ENCODE measurements around the gene WDPCP. TPM values are rescaled to one million over a fixed set of nuclear protein-coding genes. Genes with fewer than 3 reads are reported as not detected.
A peak's percentile ranks its signal among the peaks of the same experiment; 100 is the strongest.
"Not testable (repeated sequence)": the region's sequence is repeated elsewhere in the genome, so short reads cannot be mapped to it uniquely, and the experiment has no call there.

Gene WDPCP
- total RNA-seq, 1 donor from 2014 or later: 16.0 TPM

- ATAC-seq (no peak), DNase-seq (no peak)
- intact Hi-C loops (cut with micrococcal nuclease): no loop called here
Observed at GRCh38 chr2:63591566-63592175, 3.4 kb upstream of the WDPCP start.

GRCh38 chr2:63590626-63591408 is 2.5 kb upstream of the WDPCP start:
- peak; percentile 33 for DNase-seq
- ATAC-seq: peak; percentile 51
- intact Hi-C loops (cut with micrococcal nuclease): no loop called here

GRCh38 chr2:63589148-63589958 is 1.1 kb upstream of the WDPCP start:
- DNase-seq (no peak), ATAC-seq (peak; percentile 22)
- intact Hi-C loops (cut with micrococcal nuclease): no loop called here

GRCh38 chr2:63587814-63588384 is 378 bp downstream of the WDPCP start:
- intact Hi-C loops (cut with micrococcal nuclease): no loop called here
- ATAC-seq: no peak
- DNase-seq: no peak

- no peak for ATAC-seq
- no peak for DNase-seq
- intact Hi-C loops (cut with micrococcal nuclease): no loop called here
Observed at GRCh38 chr2:63582873-63583272, 5.4 kb downstream of the WDPCP start.

- peak; percentile 37 for DNase-seq
- intact Hi-C loops (cut with micrococcal nuclease): no loop called here
- peak; percentile 95 for ATAC-seq
Observed at GRCh38 chr2:63581298-63581961, 6.8 kb downstream of the WDPCP start.

- DNase-seq: no peak
- intact Hi-C loops (cut with micrococcal nuclease): no loop called here
- ATAC-seq: no peak
Observed at GRCh38 chr2:63580651-63581297, 7.5 kb downstream of the WDPCP start.

- DNase-seq (no peak), ATAC-seq (no peak)
- intact Hi-C loops (cut with micrococcal nuclease): no loop called here
Observed at GRCh38 chr2:63578767-63579166, 9.5 kb downstream of the WDPCP start.

GRCh38 chr2:63576546-63576945 is 11.7 kb downstream of the WDPCP start:
- DNase-seq (no peak), ATAC-seq (peak; percentile 42)
- intact Hi-C loops (cut with micrococcal nuclease): no loop called here

- intact Hi-C loops (cut with micrococcal nuclease); DNase-seq; ATAC-seq: not testable (repeated sequence)
Observed at GRCh38 chr2:63573726-63574345, 14.4 kb downstream of the WDPCP start.

- intact Hi-C loops (cut with micrococcal nuclease); DNase-seq; ATAC-seq: not testable (repeated sequence)
Observed at GRCh38 chr2:63573026-63573425, 15.3 kb downstream of the WDPCP start.

- DNase-seq (no peak), ATAC-seq (no peak)
- intact Hi-C loops (cut with micrococcal nuclease): no loop called here
Observed at GRCh38 chr2:63572001-63572400, 16.3 kb downstream of the WDPCP start.

- DNase-seq: no peak
- intact Hi-C loops (cut with micrococcal nuclease): no loop called here
- ATAC-seq: no peak
Observed at GRCh38 chr2:63571291-63571690, 17.0 kb downstream of the WDPCP start.

- DNase-seq (no peak), ATAC-seq (no peak)
- intact Hi-C loops (cut with micrococcal nuclease): no loop called here
Observed at GRCh38 chr2:63569740-63570139, 18.5 kb downstream of the WDPCP start.

- ATAC-seq (peak; percentile 82), DNase-seq (no peak)
- intact Hi-C loops (cut with micrococcal nuclease): no loop called here
Observed at GRCh38 chr2:63562751-63563150, 25.5 kb downstream of the WDPCP start.

GRCh38 chr2:63558922-63559321 is 29.4 kb downstream of the WDPCP start:
- ATAC-seq; DNase-seq; intact Hi-C loops (cut with micrococcal nuclease): not testable (repeated sequence)

- DNase-seq; ATAC-seq; intact Hi-C loops (cut with micrococcal nuclease): not testable (repeated sequence)
Observed at GRCh38 chr2:63557819-63558218, 30.5 kb downstream of the WDPCP start.

GRCh38 chr2:63555931-63556330 is 32.3 kb downstream of the WDPCP start:
- ATAC-seq (no peak), DNase-seq (no peak)
- intact Hi-C loops (cut with micrococcal nuclease): no loop called here
